SU-DHL-6 (cell line): ENCODE data around the gene ZNF524.

ENCODE experiments used
- EZH2phosphoT487 ChIP-seq: fragments of 200-600 bp; sonication (generic), shearing (Covaris generic); conservative IDR thresholded peaks from 2 replicates; pipeline ENCODE4 v1.6.1; 2018; ENCODE audit warnings: mild to moderate bottlenecking, antibody characterized with exemption, low read length, moderate library complexity, mixed read lengths
- TF ChIP-seq, protein P1 (sequence below): fragments of 200-600 bp; sonication (generic); IDR thresholded peaks from one replicate; pipeline ENCODE4 v1.5.1; 2017; ENCODE audit warnings: antibody characterized with exemption, mild to moderate bottlenecking, low read length, moderate library complexity; ENCODE audit not compliant: insufficient read depth, poor library complexity, severe bottlenecking

DNA sequence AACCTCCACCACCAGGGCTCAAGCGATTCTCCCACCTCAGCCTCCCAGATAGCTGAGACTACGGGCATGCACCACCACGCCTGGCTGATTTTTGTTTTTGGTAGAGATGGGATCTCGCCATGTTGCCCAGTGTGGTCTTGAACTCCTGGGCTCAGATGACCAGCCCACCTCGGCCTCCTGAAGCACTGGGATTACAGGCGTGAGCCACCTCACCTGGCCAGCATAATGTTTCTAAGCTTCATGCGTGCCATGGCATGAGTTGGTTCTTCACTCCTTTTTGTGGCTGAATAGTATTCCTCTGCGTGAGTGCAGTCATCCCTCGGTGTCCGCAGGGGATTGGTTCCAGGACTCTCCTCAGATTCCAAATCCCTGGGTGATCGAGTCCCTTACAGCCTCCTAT lies 15.2 kb upstream of the ZNF524 start:
- TF ChIP-seq, protein P1, sequence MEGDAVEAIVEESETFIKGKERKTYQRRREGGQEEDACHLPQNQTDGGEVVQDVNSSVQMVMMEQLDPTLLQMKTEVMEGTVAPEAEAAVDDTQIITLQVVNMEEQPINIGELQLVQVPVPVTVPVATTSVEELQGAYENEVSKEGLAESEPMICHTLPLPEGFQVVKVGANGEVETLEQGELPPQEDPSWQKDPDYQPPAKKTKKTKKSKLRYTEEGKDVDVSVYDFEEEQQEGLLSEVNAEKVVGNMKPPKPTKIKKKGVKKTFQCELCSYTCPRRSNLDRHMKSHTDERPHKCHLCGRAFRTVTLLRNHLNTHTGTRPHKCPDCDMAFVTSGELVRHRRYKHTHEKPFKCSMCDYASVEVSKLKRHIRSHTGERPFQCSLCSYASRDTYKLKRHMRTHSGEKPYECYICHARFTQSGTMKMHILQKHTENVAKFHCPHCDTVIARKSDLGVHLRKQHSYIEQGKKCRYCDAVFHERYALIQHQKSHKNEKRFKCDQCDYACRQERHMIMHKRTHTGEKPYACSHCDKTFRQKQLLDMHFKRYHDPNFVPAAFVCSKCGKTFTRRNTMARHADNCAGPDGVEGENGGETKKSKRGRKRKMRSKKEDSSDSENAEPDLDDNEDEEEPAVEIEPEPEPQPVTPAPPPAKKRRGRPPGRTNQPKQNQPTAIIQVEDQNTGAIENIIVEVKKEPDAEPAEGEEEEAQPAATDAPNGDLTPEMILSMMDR: no peak
- TF ChIP-seq EZH2phosphoT487: no peak
